Activated CD4-positive, alpha-beta T cell treated with anti-CD3 and anti-CD28 coated beads for 36 hours (primary cell): ENCODE results near the gene CIAPIN1. TPM values are rescaled to one million over a fixed set of nuclear protein-coding genes. Genes with fewer than 3 reads are reported as not detected.

Source experiments
- ATAC-seq: fragments of 200-7000 bp; cut with Tn5 transposase; one replicate; pipeline ENCODE4 v1.10.0; 2021; ENCODE audit warnings: mild to moderate bottlenecking, moderate library complexity
- CTCF ChIA-PET: fragments of 350-600 bp; sonication (Branson Sonifier 250); formaldehyde crosslinking; loops from one replicate; lab custom pipeline; 2021; ENCODE audit warnings: antibody characterized with exemption; lab: Charles Lee
- POLR2A ChIA-PET: fragments of 350-600 bp; sonication (Branson Sonifier 250); formaldehyde crosslinking; loops from one replicate; lab custom pipeline; 2021; ENCODE audit warnings: antibody characterized with exemption, inconsistent platforms; lab: Charles Lee
- DNase-seq: peaks from one replicate; pipeline ENCODE4 v3.0.0-alpha.2; 2020
- H3K27ac Mint-ChIP-seq: one replicate; pipeline ENCODE4 v1.8.0; 2021; ENCODE audit warnings: mixed read lengths
- H3K27me3 Mint-ChIP-seq: one replicate; pipeline ENCODE4 v1.8.0; 2021; ENCODE audit warnings: mixed read lengths
- H3K36me3 Mint-ChIP-seq: one replicate; pipeline ENCODE4 v1.8.0; 2021; ENCODE audit warnings: low read depth, mixed read lengths
- H3K4me1 Mint-ChIP-seq: one replicate; pipeline ENCODE4 v1.8.0; 2021; ENCODE audit warnings: mixed read lengths
- H3K4me3 Mint-ChIP-seq: one replicate; pipeline ENCODE4 v1.8.0; 2021; ENCODE audit warnings: mild to moderate bottlenecking, moderate library complexity, mixed read lengths
- H3K9me3 Mint-ChIP-seq: one replicate; pipeline ENCODE4 v1.8.0; 2021; ENCODE audit warnings: low read depth, mixed read lengths
- intact Hi-C, 2 experiments: fragments of 100-400 bp; cut with DNase I in 1 of 2; cut with micrococcal nuclease in 1 of 2; formaldehyde crosslinking; loops; one replicate each; pipeline versions ENCODE4 v1.14.2 to v1.15.1; 2022 to 2024; cut with DNase I, micrococcal nuclease
- total RNA-seq, 2 experiments: library from RNA; stranded (reverse); gene quantifications; one replicate each; pipeline ENCODE4 v1.2.3, GENCODE V29; 2021

Gene CIAPIN1
- total RNA-seq, 2 experiments from 2014 or later = 41.7 to 42.6 TPM

DNA sequence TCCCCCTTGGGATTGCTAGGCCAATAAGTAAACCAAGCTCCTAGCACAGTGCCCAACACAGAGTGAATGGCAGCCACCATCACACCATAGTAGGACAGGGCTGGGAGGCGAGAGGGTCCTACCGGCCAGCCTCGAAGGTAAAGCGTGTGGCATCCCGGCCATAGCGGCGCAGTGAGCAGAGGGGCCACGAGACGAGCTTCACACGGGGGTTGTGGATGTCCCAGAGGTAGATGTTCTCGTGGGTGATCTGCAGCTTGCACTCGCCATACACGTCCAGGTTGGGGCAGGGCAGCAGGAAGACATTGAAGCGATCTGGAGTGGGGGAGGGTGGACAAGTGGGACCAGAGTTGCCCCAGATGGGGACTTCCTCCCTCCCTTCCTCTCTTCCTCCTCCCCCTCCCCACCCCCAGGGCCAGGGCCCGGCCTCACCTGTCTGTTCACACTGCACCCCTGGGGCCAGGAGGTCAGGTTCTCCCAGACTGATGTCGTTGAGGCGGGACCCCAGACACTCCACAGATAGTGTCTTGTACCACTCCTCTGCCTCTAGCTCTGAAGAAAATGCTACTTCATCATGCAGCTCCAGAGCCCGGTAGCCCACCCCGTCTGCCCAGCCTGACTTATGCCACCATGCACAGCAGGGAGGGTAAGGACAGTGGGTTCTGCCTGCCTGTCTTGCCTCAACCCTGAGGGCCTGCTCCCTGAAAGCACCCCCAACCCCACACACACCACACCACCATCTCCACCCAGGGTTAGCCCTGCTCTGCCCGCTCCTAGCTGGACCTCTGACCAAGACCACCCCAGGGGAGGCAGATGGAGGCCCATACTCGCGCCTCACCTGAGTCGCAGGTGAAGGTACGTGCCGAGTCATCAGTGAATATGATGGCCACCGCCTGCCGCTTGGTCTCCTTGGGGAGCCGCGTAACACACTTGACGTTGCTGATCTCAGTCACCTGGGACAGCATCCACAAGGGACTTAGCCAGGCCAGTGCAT, 27.8 kb upstream of the CIAPIN1 start:
- Mint-ChIP-seq H3K36me3 (peaks cover 6% of the 10 kb centered on the region), H3K4me3 (no peak overlapping the region), H3K27me3 (no peaks in the 10 kb centered on the region), H3K4me1 (peaks cover 19% of the 10 kb centered on the region), H3K9me3 (no peaks in the 10 kb centered on the region), H3K27ac (peak overlapping the region; percentile 72)
- ChIA-PET CTCF (interaction anchor here (0.6 to 4.9 kb wide), 14 partner anchors 8 to 1096 kb away, joined by 3 to 32 read pairs (median 4); partner anchors contain the start of gene POLR2C), POLR2A (interaction anchor here (0.8 kb wide), 1 partner anchor 260 kb away, joined by 3 read pairs; the partner anchor contains the start of gene KATNB1)
- intact Hi-C loops = loop anchor here (1.0 kb wide), 2 partner anchors 44 to 61 kb away; partner anchors contain the start of gene CCDC102A (in 1 of the 2)
- peak; percentile 1 for ATAC-seq
- DNase-seq = peak; percentile 34

DNA sequence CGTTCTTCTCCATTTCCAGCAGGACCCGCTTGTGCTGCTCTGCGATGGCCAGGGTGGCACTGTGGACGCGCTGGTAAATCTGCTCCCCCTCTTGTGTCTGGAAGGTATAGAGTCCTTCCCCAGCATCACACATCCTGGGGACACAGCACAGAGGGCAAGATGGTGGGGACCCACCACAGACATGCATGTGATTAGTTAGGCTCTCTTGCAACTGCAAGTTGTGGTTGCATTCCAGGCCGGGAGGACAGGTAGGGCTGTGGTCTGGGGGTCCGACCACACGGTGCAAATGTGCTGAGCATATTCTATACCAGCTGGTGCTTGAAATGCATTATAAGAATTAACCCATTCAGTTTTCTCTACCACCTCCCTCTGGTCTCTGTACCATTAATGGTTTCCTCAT, 26.7 kb upstream of the CIAPIN1 start:
- Mint-ChIP-seq H3K9me3 (no peaks in the 10 kb centered on the region), H3K4me1 (peaks cover 15% of the 10 kb centered on the region), H3K36me3 (peaks cover 7% of the 10 kb centered on the region), H3K27me3 (no peaks in the 10 kb centered on the region), H3K4me3 (no peak overlapping the region), H3K27ac (no peak overlapping the region)
- CTCF ChIA-PET = interaction anchor here (1.0 to 4.9 kb wide), 5 partner anchors 8 to 55 kb away, joined by 3 to 32 read pairs (median 5); partner anchors contain the start of gene POLR2C
- POLR2A ChIA-PET = no interaction called here
- ATAC-seq (no peak), DNase-seq (no peak)
- intact Hi-C loops = no loop called here

DNA sequence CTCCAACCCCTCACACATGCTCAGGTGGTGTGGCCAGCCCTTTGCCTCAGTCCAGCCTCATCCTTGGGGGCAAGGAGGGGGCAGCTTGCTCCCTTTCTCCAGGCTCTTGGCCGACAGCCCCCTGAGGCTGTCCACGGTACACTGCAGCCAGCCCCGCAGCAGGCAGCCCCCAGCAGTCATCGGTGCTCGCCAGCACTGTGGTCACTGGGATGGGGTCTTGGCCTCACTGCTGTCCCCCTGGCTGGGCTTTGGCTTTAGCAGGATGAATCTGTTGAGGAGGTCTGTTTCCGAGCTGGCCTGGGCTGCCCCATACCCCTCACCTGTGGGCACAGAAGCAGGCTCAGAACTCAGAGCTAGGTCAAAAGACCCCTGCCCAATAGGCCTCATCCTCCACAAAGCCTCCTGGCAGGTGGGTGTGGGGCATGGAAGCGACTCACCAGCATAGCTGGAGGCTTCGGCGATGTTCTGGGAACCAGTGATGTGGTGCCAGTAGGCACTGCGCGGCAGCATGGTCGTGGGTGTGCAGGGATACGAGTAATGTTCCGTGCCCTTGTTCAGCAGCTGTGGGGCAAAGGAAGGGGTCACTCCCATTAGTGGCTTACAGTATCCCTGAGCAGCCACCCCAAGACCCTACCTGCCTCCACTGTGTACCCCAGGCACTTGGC, 26.1 kb upstream of the CIAPIN1 start:
- no peaks in the 10 kb centered on the region for H3K27me3 Mint-ChIP-seq
- ChIA-PET CTCF (interaction anchor here (0.9 to 4.9 kb wide), 4 partner anchors 8 to 27 kb away, joined by 3 to 32 read pairs (median 8); partner anchors contain the start of genes CIAPIN1 and POLR2C), POLR2A (no interaction called here)
- peaks cover 15% of the 10 kb centered on the region for H3K4me1 Mint-ChIP-seq
- intact Hi-C loops = no loop called here
- ATAC-seq (no peak), DNase-seq (no peak)
- no peak overlapping the region for H3K27ac Mint-ChIP-seq
- H3K9me3 Mint-ChIP-seq = no peaks in the 10 kb centered on the region
- peaks cover 12% of the 10 kb centered on the region for H3K36me3 Mint-ChIP-seq
- no peak overlapping the region for H3K4me3 Mint-ChIP-seq

DNA sequence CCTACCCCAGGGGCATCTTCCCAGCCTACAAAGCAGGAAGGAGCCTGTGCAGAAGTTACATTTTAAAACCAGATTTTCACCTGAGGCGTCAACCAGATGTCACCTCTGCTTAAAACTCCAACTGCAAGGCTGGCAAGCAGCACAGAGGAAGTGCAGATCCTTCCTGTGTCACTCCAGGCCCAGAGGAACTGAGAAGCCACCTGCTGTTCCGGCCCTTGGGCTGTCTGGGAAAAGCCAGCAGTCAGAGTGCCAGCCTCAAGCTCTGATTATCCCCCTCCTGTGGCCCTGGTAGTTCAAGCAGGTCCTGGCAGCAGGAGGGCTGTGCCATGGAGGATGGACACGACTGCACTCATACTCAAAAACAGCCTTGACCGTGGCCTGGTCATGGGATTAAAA, 25.5 kb upstream of the CIAPIN1 start:
- no peaks in the 10 kb centered on the region for H3K9me3 Mint-ChIP-seq

DNA sequence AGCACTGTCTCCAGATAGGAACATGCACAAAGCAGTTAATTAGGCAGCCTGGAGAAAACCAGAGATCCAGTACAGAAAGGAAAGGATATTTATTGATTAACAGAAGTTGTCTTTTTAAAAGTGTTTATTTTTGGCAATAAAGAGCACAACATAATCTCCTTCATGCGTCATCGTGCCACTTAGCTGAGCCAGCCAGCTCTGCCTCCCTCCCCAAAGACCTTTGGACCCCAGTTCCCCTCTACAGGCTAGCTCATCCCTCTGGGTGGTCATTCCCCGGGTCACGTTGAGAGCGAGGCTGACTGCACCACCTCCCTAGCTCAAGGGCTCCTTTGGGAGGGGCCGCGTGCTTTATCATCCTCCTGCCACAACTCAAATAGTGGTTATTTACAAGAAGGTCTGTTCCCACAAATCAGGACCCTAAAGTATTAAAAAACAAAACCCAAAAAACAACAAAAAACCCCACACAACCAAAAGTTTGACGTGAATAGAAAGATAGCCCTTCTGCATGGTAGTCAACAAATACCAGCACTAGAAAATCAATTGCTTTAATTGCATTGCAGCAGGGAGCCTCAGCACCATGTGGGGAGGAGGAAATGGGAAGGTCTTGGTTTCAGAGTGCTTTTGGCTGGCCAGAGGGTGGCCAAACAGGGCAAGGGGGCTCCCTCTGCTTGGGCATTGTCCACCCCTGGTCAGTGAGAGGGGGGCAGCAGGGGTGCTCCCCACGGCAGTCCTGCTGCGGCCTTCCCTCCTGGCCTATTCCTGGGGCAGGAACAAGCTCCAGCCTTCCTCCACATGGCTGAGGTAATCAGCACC, 24.9 kb upstream of the CIAPIN1 start:
- peak overlapping the region; percentile 21 for H3K27ac Mint-ChIP-seq
- intact Hi-C loops = no loop called here
- peaks cover 15% of the 10 kb centered on the region for H3K4me1 Mint-ChIP-seq

More for the DNA sequence above, 25.5 kb upstream of the CIAPIN1 start:
- ATAC-seq (no peak), DNase-seq (no peak)
- H3K4me1 Mint-ChIP-seq = peaks cover 15% of the 10 kb centered on the region
- CTCF ChIA-PET = interaction anchor here (0.5 to 4.9 kb wide), 5 partner anchors 9 to 483 kb away, joined by 3 to 32 read pairs (median 3); partner anchors contain the start of genes CIAPIN1, NLRC5 and POLR2C
- H3K27ac Mint-ChIP-seq = peak overlapping the region; percentile 19
- peaks cover 15% of the 10 kb centered on the region for H3K36me3 Mint-ChIP-seq
- H3K4me3 Mint-ChIP-seq = no peak overlapping the region
- intact Hi-C loops = no loop called here
- H3K27me3 Mint-ChIP-seq = no peaks in the 10 kb centered on the region
- POLR2A ChIA-PET = no interaction called here

DNA sequence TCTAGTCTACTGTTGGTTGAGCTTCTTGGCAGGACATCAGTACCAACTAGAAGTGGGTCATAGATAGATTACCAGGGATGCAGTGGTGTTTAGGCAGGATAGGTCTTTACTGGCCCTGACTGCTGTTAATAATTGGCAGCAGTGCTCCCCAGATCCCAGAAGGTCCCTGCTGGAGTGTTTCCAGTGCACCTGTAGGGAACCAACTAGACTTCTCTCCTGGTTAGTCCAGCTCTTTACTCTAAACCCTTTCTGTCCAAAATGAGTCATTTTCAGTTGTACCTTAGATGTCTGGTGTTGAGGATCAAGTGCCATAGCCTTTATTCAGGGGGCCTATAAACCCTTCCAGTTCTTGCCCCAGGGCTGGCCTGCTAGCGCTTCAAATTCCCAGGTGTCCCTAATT, 24.0 kb upstream of the CIAPIN1 start:
- H3K9me3 Mint-ChIP-seq = no peaks in the 10 kb centered on the region
- ChIA-PET POLR2A (no interaction called here), CTCF (interaction anchor here (1.0 kb wide), 2 partner anchors 49 to 51 kb away, joined by 3 read pairs; no protein-coding TSS in a partner anchor)
- H3K27me3 Mint-ChIP-seq = no peaks in the 10 kb centered on the region
- DNase-seq = no peak
- no peak for ATAC-seq
- no peak overlapping the region for H3K4me3 Mint-ChIP-seq
- peaks cover 19% of the 10 kb centered on the region for H3K36me3 Mint-ChIP-seq
- H3K4me1 Mint-ChIP-seq = peaks cover 10% of the 10 kb centered on the region
- no peak overlapping the region for H3K27ac Mint-ChIP-seq
- intact Hi-C loops = no loop called here

More for the DNA sequence above, 24.9 kb upstream of the CIAPIN1 start:
- CTCF ChIA-PET = interaction anchor here (0.5 to 4.9 kb wide), 5 partner anchors 10 to 483 kb away, joined by 3 to 32 read pairs (median 3); partner anchors contain the start of genes NLRC5 and POLR2C
- H3K4me3 Mint-ChIP-seq = no peak overlapping the region
- no peaks in the 10 kb centered on the region for H3K9me3 Mint-ChIP-seq
- no peaks in the 10 kb centered on the region for H3K27me3 Mint-ChIP-seq
- POLR2A ChIA-PET = no interaction called here
- DNase-seq (no peak), ATAC-seq (no peak)
- peaks cover 19% of the 10 kb centered on the region for H3K36me3 Mint-ChIP-seq

DNA sequence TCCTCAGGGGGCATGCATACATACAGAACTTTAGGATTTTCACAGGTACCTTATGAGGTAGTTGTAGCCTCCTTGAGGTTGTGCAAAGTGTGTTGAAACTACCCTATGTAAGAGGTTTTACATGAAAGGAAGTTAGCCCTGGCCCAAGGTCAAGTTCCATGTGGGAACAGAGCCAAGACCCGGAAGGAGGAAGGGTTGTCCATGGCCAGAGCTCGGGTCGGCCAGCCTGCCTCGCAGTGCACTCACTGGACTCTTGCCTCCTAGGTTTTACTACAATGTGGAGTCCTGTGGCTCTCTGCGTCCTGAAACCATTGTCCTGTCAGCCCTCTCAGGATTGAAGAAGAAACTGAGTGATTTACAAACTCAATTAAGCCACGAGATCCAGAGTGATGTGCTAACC, 23.5 kb upstream of the CIAPIN1 start:
- no peaks in the 10 kb centered on the region for H3K27me3 Mint-ChIP-seq
- intact Hi-C loops = no loop called here
- DNase-seq (no peak), ATAC-seq (no peak)
- no peak overlapping the region for H3K4me3 Mint-ChIP-seq
- H3K4me1 Mint-ChIP-seq = peaks cover 9% of the 10 kb centered on the region
- ChIA-PET CTCF (interaction anchor here (1.0 kb wide), 2 partner anchors 49 to 52 kb away, joined by 3 read pairs; no protein-coding TSS in a partner anchor), POLR2A (no interaction called here)
- no peak overlapping the region for H3K27ac Mint-ChIP-seq
- H3K36me3 Mint-ChIP-seq = peaks cover 24% of the 10 kb centered on the region
- H3K9me3 Mint-ChIP-seq = no peaks in the 10 kb centered on the region

DNA sequence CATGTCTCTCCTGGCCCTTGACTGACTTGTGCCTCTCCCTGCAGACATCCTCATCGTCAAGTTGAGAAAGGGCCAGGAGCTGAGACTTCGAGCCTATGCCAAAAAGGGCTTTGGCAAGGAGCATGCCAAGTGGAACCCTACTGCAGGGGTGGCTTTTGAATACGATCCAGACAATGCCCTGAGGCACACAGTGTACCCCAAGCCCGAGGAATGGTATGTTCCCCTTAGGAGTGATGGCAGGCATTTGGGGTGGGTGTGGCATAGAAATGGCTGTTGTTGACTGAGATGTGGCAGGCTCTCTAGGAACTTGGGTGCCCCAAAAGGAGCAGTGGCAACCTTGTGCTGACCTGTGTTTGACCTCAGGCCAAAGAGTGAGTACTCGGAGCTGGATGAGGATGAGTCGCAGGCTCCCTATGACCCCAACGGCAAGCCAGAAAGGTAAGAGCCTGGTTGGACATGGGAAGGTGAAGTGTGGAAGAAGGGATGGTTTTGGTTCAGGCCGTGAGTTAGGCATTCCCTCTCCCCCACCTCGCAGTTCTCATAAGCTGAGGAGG, 22.8 kb upstream of the CIAPIN1 start:
- no peak overlapping the region for H3K27ac Mint-ChIP-seq
- H3K9me3 Mint-ChIP-seq = no peaks in the 10 kb centered on the region
- CTCF ChIA-PET = no interaction called here
- H3K4me3 Mint-ChIP-seq = no peak overlapping the region
- ATAC-seq = no peak
- peaks cover 6% of the 10 kb centered on the region for H3K4me1 Mint-ChIP-seq
- H3K36me3 Mint-ChIP-seq = peaks cover 26% of the 10 kb centered on the region
- no peaks in the 10 kb centered on the region for H3K27me3 Mint-ChIP-seq
- no peak for DNase-seq
- intact Hi-C loops = no loop called here
- POLR2A ChIA-PET = no interaction called here

DNA sequence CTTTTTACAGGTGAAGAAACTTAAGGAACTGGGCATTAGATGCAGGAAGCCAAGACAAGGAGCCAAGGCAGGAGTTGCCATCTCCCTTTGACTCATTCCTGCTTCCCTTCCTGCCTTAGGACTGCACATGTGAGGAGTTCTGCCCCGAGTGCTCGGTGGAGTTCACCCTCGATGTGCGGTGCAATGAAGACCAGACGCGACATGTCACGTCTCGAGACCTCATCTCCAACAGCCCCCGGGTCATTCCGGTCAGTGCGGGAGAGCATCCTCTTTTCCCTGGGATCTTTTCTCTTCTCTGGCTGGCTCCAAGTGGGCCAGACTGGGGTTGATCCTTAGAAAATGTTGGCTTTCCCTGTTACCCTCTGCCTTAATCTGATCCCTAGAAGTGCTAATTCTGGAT, 21.9 kb upstream of the CIAPIN1 start:
- Mint-ChIP-seq H3K27ac (no peak overlapping the region), H3K4me3 (no peak overlapping the region), H3K36me3 (peaks cover 34% of the 10 kb centered on the region), H3K9me3 (no peaks in the 10 kb centered on the region), H3K4me1 (peaks cover 14% of the 10 kb centered on the region), H3K27me3 (no peaks in the 10 kb centered on the region)
- CTCF ChIA-PET = no interaction called here
- no peak for ATAC-seq
- POLR2A ChIA-PET = no interaction called here
- DNase-seq = no peak
- intact Hi-C loops = no loop called here

DNA sequence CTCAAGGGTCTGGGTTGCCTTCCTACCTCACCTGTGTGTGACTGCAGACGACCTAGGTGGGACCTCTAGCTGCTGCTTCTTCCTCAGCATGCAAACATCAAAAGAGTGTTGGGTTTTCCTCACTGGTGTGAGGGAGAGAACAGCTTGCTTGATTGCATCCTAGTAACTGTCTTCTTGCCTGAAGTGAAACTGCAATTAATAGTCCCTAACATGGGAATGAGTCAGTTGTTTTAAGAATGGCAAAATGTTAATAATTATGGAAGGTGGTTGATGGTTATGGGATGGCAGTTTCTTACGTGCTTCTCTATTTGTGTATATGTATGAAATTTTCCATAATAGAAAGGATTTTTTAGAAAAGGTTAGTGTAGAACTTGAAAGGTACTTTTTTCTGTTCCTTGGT, 21.2 kb upstream of the CIAPIN1 start:
- CTCF ChIA-PET = interaction anchor here (0.7 kb wide), 1 partner anchor 21 kb away, joined by 3 read pairs; no protein-coding TSS in a partner anchor
- intact Hi-C loops = no loop called here
- no peaks in the 10 kb centered on the region for H3K9me3 Mint-ChIP-seq

More for the DNA sequence above, 21.2 kb upstream of the CIAPIN1 start:
- POLR2A ChIA-PET = no interaction called here
- H3K4me1 Mint-ChIP-seq = peaks cover 21% of the 10 kb centered on the region
- ATAC-seq = no peak
- peaks cover 37% of the 10 kb centered on the region for H3K36me3 Mint-ChIP-seq
- DNase-seq = no peak
- H3K4me3 Mint-ChIP-seq = no peak overlapping the region
- H3K27ac Mint-ChIP-seq = peak overlapping the region; percentile 38
- no peaks in the 10 kb centered on the region for H3K27me3 Mint-ChIP-seq
